Measurements from ENCODE around the gene GSTO2. TPM values are rescaled to one million over a fixed set of nuclear protein-coding genes. Genes with fewer than 3 reads are reported as not detected.

The GSTO2 gene
- total RNA-seq, 1 donor from 2014 or later, result 9.1 TPM

- H3K4me1 ChIP-seq, result no peaks in the 10 kb centered on the region
- no peak overlapping the region for H3K27ac ChIP-seq
- H3K9me3 ChIP-seq, result no peaks in the 10 kb centered on the region
- TF ChIP-seq CTCF (IDR thresholded peaks at IDR 0.05), result no peak
- H3K36me3 ChIP-seq, result no peaks in the 10 kb centered on the region
- DNase-seq (no peak), ATAC-seq (no peak)
- intact Hi-C loops (cut with DNase I), result no loop called here
- no peaks in the 10 kb centered on the region for H3K27me3 ChIP-seq
- H3K4me3 ChIP-seq, result no peak overlapping the region
Observed at GRCh38 chr10:104277785-104278184, 8.8 kb downstream of the GSTO2 start.

GRCh38 chr10:104279550-104280259 lies 10.7 kb downstream of the GSTO2 start:
- H3K4me3 ChIP-seq, result no peak overlapping the region
- ATAC-seq (no peak), DNase-seq (no peak)
- no peaks in the 10 kb centered on the region for H3K27me3 ChIP-seq
- intact Hi-C loops (cut with DNase I), result no loop called here
- TF ChIP-seq CTCF (IDR thresholded peaks at IDR 0.05), result no peak
- no peaks in the 10 kb centered on the region for H3K36me3 ChIP-seq
- H3K9me3 ChIP-seq, result no peaks in the 10 kb centered on the region
- no peak overlapping the region for H3K27ac ChIP-seq
- H3K4me1 ChIP-seq, result no peaks in the 10 kb centered on the region

GRCh38 chr10:104281694-104282093 lies 12.7 kb downstream of the GSTO2 start:
- Histone ChIP-seq H3K4me1 (no peaks in the 10 kb centered on the region), H3K9me3 (no peaks in the 10 kb centered on the region), H3K4me3 (no peak overlapping the region), H3K27ac (no peak overlapping the region), H3K27me3 (no peaks in the 10 kb centered on the region), H3K36me3 (no peaks in the 10 kb centered on the region)
- TF ChIP-seq CTCF (IDR thresholded peaks at IDR 0.05), result no peak
- intact Hi-C loops (cut with DNase I), result no loop called here
- no peak for ATAC-seq
- DNase-seq, result no peak

- H3K4me1 ChIP-seq, result no peaks in the 10 kb centered on the region
- H3K36me3 ChIP-seq, result no peaks in the 10 kb centered on the region
- no peak for DNase-seq
- no peak overlapping the region for H3K4me3 ChIP-seq
- no peak overlapping the region for H3K27ac ChIP-seq
- TF ChIP-seq CTCF (IDR thresholded peaks at IDR 0.05), result no peak
- H3K27me3 ChIP-seq, result no peaks in the 10 kb centered on the region
- no peaks in the 10 kb centered on the region for H3K9me3 ChIP-seq
- intact Hi-C loops (cut with DNase I), result no loop called here
- ATAC-seq, result no peak
Observed at GRCh38 chr10:104284846-104285245, 15.9 kb downstream of the GSTO2 start.

GRCh38 chr10:104286939-104287338 lies 18.0 kb downstream of the GSTO2 start:
- no peaks in the 10 kb centered on the region for H3K9me3 ChIP-seq
- DNase-seq, result no peak
- H3K27ac ChIP-seq, result no peak overlapping the region
- intact Hi-C loops (cut with DNase I), result no loop called here
- H3K4me1 ChIP-seq, result peaks cover 3% of the 10 kb centered on the region
- no peaks in the 10 kb centered on the region for H3K36me3 ChIP-seq
- no peak for ATAC-seq
- no peaks in the 10 kb centered on the region for H3K27me3 ChIP-seq
- no peak overlapping the region for H3K4me3 ChIP-seq
- no peak for TF ChIP-seq CTCF (IDR thresholded peaks at IDR 0.05)

- no peak overlapping the region for H3K27ac ChIP-seq
- TF ChIP-seq CTCF (IDR thresholded peaks at IDR 0.05), result no peak
- ATAC-seq, result no peak
- H3K27me3 ChIP-seq, result no peaks in the 10 kb centered on the region
- intact Hi-C loops (cut with DNase I), result no loop called here
- peaks cover 3% of the 10 kb centered on the region for H3K4me1 ChIP-seq
- H3K9me3 ChIP-seq, result no peaks in the 10 kb centered on the region
- no peaks in the 10 kb centered on the region for H3K36me3 ChIP-seq
- no peak for DNase-seq
- no peak overlapping the region for H3K4me3 ChIP-seq
Observed at GRCh38 chr10:104288355-104288754, 19.4 kb downstream of the GSTO2 start.
